OCI-LY1 (cell line): Measurements from ENCODE around the gene CELF2.

Experiments used
- EZH2 ChIP-seq: fragments of 200-600 bp; sonication (generic), shearing (Covaris generic); IDR thresholded peaks from 2 replicates; pipeline ENCODE4 v1.8.0; 2017; ENCODE audit warnings: borderline replicate concordance, mixed run types, mild to moderate bottlenecking, antibody characterized with exemption, low read length, moderate library complexity, mixed read lengths
- TF ChIP-seq, protein P1 (sequence below): fragments of 200-600 bp; sonication (generic), shearing (Covaris generic); IDR thresholded peaks from 2 replicates; pipeline ENCODE4 v1.5.1; 2017; ENCODE audit warnings: mild to moderate bottlenecking, antibody characterized with exemption, low read length, moderate library complexity, mixed read lengths

DNA sequence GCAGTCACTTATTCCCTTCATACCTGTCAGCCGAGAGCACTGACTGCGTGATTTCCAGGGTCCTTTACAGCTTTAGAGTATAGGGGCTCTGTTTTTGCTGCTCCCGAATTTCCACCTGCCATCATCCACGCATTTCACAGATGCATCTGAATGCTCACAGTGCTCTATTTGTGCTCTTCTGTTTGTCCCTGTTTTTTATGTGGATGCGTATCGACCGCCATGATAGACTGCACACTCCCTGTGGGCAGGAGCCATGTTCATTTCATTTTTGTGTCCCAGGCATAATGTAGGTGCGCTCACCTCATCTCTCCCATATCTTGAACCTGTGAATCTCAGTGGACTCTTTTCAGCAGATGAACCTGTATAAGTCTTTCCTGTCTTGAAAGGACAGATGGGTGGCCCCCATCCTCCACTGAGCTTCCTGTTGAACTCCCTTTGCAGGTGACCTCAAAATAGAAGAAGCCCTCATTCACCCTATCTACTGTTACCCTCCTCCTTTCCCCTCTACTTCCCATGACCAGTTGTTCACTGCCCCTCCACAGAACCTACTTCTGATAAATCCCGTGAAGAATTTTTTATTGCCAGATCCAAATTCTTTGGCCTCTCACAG, 228.4 kb downstream of the CELF2 start:
- TF ChIP-seq, protein P1, sequence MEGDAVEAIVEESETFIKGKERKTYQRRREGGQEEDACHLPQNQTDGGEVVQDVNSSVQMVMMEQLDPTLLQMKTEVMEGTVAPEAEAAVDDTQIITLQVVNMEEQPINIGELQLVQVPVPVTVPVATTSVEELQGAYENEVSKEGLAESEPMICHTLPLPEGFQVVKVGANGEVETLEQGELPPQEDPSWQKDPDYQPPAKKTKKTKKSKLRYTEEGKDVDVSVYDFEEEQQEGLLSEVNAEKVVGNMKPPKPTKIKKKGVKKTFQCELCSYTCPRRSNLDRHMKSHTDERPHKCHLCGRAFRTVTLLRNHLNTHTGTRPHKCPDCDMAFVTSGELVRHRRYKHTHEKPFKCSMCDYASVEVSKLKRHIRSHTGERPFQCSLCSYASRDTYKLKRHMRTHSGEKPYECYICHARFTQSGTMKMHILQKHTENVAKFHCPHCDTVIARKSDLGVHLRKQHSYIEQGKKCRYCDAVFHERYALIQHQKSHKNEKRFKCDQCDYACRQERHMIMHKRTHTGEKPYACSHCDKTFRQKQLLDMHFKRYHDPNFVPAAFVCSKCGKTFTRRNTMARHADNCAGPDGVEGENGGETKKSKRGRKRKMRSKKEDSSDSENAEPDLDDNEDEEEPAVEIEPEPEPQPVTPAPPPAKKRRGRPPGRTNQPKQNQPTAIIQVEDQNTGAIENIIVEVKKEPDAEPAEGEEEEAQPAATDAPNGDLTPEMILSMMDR, result no peak
- TF ChIP-seq EZH2, result no peak
